Fibroblast of villous mesenchyme (primary cell): Measurements from ENCODE around the gene UBE4B. TPM values are rescaled to one million over a fixed set of nuclear protein-coding genes. Genes with fewer than 3 reads are reported as not detected.
A peak's percentile ranks its signal among the peaks of the same experiment; 100 is the strongest.

ENCODE experiments used
- DNase-seq: peaks from one replicate; pipeline ENCODE4 v3.0.0-alpha.2; 2010; ENCODE audit warnings: low read depth
- H3K4me3 ChIP-seq: 2 replicates; pipeline ENCODE4 v1.5.1; 2011; ENCODE audit warnings: low read depth, mild to moderate bottlenecking, low read length
- total RNA-seq: library from RNA; depleted of rRNA; stranded (reverse); fragments of >200 nt; gene quantifications from 2 replicates; pipeline ENCODE4 v1.2.3, GENCODE V29; 2012
- TF ChIP-seq, protein P1 (sequence below): IDR thresholded peaks from 2 replicates; pipeline ENCODE4 v1.5.1; 2012; ENCODE audit warnings: low read depth, mild to moderate bottlenecking, low read length; ENCODE audit not compliant: insufficient read depth

UBE4B gene
- total RNA-seq = 42.8 and 47.9 TPM in 2 replicates

DNA sequence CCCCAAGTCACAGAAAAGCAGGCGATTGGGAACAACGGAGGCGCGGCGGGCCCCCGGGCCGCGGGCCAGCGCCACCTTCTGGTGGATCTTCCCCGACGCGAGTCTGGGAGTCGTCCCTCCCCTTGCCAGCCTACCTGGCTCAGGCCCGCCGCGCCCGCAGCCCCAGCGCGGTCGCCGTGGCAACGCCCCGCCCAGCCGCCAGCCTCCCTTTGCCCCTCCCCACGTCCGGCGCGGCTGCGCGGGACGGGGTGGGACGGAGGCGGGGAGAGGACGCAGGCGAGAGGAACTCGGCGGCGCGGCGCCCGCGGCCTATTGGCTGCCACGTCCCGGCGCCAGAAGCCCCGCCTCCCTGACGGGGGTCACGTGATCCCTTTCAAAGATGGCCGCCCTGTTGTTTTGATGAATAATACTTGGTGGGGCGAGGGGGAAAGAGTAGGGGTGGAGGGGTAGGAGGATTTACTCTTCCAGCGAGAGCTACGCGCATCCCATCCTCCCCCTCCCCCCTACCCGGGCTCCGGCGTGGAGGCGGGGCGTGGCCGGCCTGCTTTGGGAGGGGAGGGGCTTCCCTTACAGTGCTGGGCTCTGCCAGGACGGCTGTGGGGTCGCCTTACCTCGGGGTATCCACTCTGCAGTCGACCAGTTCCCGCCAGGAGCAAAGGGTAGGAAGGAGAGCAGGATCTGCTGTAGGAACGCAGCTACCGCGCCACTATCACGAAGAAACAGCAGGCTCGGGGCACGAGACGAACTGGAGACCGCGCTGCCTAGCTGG is at the start of gene UBE4B:
Gene UBE4B (plus strand): TSS at position 369 of the 769 bp plus-strand sequence. CDS start 713 bp downstream, outside the sequence.
- H3K4me3 ChIP-seq = peak within 1 kb of the TSS; percentile 99
- DNase-seq = peak; percentile 98
- TF ChIP-seq, protein P1, sequence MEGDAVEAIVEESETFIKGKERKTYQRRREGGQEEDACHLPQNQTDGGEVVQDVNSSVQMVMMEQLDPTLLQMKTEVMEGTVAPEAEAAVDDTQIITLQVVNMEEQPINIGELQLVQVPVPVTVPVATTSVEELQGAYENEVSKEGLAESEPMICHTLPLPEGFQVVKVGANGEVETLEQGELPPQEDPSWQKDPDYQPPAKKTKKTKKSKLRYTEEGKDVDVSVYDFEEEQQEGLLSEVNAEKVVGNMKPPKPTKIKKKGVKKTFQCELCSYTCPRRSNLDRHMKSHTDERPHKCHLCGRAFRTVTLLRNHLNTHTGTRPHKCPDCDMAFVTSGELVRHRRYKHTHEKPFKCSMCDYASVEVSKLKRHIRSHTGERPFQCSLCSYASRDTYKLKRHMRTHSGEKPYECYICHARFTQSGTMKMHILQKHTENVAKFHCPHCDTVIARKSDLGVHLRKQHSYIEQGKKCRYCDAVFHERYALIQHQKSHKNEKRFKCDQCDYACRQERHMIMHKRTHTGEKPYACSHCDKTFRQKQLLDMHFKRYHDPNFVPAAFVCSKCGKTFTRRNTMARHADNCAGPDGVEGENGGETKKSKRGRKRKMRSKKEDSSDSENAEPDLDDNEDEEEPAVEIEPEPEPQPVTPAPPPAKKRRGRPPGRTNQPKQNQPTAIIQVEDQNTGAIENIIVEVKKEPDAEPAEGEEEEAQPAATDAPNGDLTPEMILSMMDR = peak; percentile 75

DNA sequence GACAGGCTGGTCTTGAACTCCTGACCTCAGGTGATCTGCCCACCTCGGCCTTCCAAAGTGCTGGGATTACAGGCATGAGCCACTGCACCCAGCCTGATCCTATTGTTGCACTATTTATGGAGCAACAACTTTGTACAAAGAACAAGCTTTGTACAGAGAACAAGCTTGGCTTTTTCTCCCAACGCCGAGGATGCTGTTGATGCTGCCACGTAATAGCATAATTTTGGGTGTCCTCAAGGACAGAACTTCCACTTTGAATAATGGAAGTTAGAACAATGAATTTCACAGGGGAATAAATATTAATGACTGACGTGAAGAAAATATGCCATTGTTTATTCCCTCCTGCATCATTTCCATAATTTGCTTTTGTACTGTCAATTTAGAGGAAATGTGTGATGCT is 48.5 kb upstream of the UBE4B start:
- no peak for DNase-seq
- TF ChIP-seq, protein P1 = no peak

DNA sequence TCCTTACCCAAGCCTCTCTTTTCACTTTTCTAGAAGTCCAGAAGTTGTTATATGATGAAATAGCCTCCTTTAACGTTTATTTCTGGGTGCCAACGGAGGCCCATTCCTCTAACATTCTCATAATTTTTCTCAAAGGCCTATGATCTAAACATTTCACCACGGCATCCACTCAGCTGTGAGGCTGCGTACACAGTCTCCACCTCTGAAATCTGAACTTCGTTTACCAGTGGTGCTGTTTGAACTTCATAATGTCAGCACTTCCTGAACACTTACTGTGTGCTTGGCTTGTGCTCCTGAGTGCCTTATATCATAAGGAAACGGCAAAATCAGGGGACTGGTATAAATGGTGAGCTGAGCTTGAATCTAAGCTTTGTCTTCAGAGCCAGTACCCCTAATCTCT is 47.8 kb upstream of the UBE4B start:
- H3K4me3 ChIP-seq = no peak overlapping the region
- TF ChIP-seq, protein P1 = no peak
- DNase-seq = peak; percentile 44

More for the DNA sequence above, 48.5 kb upstream of the UBE4B start:
- no peak overlapping the region for H3K4me3 ChIP-seq

DNA sequence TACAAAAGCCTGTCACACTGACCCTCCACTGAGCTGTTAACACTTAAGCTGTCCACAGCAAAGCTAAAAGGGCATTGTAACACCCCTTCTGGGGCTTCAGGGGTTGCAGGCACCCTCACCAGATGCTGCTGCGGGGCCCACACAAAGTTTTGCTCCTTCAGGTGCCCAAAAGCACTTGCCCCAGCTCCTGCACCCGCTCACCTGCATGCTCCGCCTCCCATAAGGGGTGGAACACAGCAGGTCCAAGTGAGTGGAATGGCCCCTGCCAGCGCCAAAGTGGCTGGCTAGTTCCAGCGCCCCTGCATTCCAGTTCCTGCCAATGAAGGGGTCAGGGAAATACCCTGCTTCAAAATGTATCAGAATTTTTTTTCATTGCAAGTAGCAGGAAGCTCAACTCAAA is 43.0 kb upstream of the UBE4B start:
- TF ChIP-seq, protein P1 = no peak
- H3K4me3 ChIP-seq = no peak overlapping the region
- no peak for DNase-seq

DNA sequence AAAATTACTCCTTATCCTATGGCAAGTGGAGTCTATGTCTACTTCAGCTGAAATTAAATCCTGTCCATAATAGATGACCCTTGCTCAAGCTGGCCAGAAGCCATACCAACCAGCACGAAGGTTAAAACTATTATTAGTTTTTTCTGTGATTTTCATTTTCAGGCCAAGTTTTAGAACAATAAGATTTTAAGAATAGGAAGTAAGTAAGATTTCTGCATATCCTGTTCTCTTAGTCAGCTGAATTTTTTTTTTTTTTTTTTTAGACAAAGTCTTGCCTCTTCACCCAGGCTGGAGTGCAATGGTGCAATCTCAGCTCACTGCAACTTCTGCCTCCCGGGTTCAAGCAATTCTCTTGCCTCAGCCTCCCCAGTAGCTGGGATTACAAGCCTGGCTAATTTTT is 41.8 kb upstream of the UBE4B start:
- H3K4me3 ChIP-seq = no peak overlapping the region
- TF ChIP-seq, protein P1 = no peak
- DNase-seq = no peak

DNA sequence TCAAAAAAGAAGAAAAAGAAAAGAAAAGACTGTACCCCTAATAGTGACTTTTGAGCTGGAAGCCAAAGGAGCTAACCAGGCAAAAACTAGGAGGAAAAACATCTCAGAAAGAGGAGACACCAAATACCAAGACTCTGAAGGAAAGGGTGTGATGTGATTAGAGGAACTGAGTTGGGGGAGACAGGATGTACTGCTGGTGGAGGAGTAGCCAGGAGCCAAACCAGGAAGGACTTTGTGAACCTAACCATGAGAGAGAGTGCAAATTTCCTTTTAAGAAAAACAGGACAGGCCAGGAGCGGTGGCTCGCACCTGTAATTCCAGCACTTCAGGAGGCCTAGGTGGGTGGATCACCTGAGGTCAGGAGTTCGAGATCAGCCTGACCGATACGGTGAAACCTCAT is 39.8 kb upstream of the UBE4B start:
- no peak for DNase-seq
- no peak overlapping the region for H3K4me3 ChIP-seq
- TF ChIP-seq, protein P1 = no peak

DNA sequence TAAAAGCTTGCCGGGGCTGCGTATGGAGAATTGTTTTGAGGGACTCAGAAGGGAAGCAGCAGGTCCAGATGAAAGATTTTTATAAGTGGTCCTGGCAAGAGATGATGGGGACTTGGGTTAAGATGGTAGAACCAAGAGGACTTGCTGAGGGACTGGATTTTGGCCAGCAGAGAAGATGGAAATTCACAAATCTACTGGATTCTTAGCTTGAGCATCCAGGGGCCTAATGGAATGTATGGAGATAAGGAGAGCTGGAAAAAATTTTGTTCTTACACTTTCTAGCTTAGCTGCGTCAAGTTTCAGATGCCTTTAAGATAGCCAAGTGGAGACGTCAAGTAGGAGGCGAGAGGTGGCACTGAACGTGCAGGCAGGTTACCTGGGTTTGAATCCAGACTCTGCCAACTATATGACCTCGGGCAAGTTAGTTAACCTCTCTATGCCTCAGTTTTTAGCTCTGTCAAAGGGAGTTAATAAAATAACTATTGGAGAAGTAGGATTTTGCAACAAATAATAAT is 39.1 kb upstream of the UBE4B start:
- DNase-seq = no peak
- H3K4me3 ChIP-seq = no peak overlapping the region
- TF ChIP-seq, protein P1 = no peak
